ENCODE measurements around the gene MCM6.

MCM6 gene

DNA sequence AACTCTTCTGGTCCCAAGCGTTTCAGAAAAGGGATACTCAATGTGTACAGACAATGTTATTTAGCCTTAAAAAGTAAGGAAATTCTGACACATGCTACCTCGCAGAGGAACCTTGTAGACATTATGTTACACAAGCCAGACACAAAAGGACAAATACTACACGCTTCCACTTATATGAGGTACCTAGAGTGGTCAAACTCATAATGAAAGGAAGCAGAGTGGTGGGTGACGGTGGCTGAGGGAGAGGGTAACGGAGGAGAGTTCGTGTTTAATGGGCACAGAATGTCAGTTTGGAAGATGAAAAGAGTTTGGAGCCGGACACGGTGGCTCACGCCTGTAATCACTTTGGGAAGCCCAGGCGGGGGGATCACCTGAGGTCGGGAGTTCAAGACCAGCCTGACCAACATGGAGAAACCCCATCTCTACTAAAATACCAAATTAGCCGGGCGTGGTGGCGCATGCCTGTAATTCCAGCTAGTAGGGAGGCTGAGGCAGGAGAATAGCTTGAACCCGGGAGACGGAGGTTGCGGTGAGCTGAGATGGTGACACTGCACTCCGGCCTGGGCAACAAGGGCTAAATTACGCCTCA is 1.4 kb downstream of the MCM6 start:
- TF ChIP-seq ZNF8 (CRISPR knock-in tag; IDR thresholded peaks at IDR 0.05) (no peak), RARB (CRISPR knock-in tag; IDR thresholded peaks at IDR 0.05) (no peak), TCF4 (CRISPR knock-in tag; IDR thresholded peaks at IDR 0.05; ENCODE audit: borderline replicate concordance) (no peak), PPARA (CRISPR knock-in tag; IDR thresholded peaks at IDR 0.05; ENCODE audit: borderline replicate concordance) (no peak), ESRRG (CRISPR knock-in tag; IDR thresholded peaks at IDR 0.05) (no peak), ZFP30 (CRISPR knock-in tag; IDR thresholded peaks at IDR 0.05) (no peak), ZFP3 (CRISPR knock-in tag; IDR thresholded peaks at IDR 0.05) (no peak), CSDC2 (CRISPR knock-in tag; IDR thresholded peaks at IDR 0.05) (no peak), ISL1 (CRISPR knock-in tag; IDR thresholded peaks at IDR 0.05) (no peak), SNAI2 (CRISPR knock-in tag; IDR thresholded peaks at IDR 0.05) (no peak)
- TF ChIP-seq, protein P1, sequence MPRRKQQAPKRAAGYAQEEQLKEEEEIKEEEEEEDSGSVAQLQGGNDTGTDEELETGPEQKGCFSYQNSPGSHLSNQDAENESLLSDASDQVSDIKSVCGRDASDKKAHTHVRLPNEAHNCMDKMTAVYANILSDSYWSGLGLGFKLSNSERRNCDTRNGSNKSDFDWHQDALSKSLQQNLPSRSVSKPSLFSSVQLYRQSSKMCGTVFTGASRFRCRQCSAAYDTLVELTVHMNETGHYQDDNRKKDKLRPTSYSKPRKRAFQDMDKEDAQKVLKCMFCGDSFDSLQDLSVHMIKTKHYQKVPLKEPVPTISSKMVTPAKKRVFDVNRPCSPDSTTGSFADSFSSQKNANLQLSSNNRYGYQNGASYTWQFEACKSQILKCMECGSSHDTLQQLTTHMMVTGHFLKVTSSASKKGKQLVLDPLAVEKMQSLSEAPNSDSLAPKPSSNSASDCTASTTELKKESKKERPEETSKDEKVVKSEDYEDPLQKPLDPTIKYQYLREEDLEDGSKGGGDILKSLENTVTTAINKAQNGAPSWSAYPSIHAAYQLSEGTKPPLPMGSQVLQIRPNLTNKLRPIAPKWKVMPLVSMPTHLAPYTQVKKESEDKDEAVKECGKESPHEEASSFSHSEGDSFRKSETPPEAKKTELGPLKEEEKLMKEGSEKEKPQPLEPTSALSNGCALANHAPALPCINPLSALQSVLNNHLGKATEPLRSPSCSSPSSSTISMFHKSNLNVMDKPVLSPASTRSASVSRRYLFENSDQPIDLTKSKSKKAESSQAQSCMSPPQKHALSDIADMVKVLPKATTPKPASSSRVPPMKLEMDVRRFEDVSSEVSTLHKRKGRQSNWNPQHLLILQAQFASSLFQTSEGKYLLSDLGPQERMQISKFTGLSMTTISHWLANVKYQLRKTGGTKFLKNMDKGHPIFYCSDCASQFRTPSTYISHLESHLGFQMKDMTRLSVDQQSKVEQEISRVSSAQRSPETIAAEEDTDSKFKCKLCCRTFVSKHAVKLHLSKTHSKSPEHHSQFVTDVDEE (CRISPR knock-in tag; IDR thresholded peaks at IDR 0.05) = no peak
- TF ChIP-seq, protein P2, sequence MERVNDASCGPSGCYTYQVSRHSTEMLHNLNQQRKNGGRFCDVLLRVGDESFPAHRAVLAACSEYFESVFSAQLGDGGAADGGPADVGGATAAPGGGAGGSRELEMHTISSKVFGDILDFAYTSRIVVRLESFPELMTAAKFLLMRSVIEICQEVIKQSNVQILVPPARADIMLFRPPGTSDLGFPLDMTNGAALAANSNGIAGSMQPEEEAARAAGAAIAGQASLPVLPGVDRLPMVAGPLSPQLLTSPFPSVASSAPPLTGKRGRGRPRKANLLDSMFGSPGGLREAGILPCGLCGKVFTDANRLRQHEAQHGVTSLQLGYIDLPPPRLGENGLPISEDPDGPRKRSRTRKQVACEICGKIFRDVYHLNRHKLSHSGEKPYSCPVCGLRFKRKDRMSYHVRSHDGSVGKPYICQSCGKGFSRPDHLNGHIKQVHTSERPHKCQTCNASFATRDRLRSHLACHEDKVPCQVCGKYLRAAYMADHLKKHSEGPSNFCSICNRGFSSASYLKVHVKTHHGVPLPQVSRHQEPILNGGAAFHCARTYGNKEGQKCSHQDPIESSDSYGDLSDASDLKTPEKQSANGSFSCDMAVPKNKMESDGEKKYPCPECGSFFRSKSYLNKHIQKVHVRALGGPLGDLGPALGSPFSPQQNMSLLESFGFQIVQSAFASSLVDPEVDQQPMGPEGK (CRISPR knock-in tag; IDR thresholded peaks at IDR 0.05; ENCODE audit: borderline replicate concordance) = no peak

DNA sequence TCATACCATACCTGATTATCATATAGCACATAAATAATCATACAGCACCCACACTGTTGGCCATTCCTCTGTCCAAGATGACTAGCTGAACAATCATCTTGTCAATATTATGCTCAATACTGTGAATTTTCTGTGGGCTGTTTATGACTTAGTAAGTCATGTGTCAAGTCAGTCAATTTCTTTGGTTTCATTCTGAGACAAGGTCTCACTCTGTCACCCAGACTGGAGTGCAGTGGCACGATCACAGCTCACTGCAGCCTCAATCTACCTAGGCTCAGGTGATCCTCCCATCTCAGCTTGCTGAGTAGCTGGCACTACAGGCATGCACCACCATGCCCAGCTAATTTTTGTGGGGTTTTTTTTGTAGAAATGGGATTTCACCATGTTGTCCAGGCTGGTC is 5.7 kb downstream of the MCM6 start:
- no peak for ATAC-seq
- TF ChIP-seq, protein P3, sequence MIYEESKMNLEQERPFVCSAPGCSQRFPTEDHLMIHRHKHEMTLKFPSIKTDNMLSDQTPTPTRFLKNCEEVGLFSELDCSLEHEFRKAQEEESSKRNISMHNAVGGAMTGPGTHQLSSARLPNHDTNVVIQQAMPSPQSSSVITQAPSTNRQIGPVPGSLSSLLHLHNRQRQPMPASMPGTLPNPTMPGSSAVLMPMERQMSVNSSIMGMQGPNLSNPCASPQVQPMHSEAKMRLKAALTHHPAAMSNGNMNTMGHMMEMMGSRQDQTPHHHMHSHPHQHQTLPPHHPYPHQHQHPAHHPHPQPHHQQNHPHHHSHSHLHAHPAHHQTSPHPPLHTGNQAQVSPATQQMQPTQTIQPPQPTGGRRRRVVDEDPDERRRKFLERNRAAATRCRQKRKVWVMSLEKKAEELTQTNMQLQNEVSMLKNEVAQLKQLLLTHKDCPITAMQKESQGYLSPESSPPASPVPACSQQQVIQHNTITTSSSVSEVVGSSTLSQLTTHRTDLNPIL (CRISPR knock-in tag; IDR thresholded peaks at IDR 0.05; ENCODE audit: low read depth) = no peak
- TF ChIP-seq ZNF70 (CRISPR knock-in tag; IDR thresholded peaks at IDR 0.05) (no peak), TOX (CRISPR knock-in tag; IDR thresholded peaks at IDR 0.05; ENCODE audit: borderline replicate concordance) (no peak), ZNF8 (CRISPR knock-in tag; IDR thresholded peaks at IDR 0.05) (no peak), ARNTL (CRISPR knock-in tag; IDR thresholded peaks at IDR 0.05; ENCODE audit: borderline replicate concordance, low read depth) (no peak), ESRRG (CRISPR knock-in tag; IDR thresholded peaks at IDR 0.05) (no peak), CSDC2 (CRISPR knock-in tag; IDR thresholded peaks at IDR 0.05) (no peak), BACH2 (CRISPR knock-in tag; IDR thresholded peaks at IDR 0.05; ENCODE audit: borderline replicate concordance) (no peak), TCF4 (CRISPR knock-in tag; IDR thresholded peaks at IDR 0.05; ENCODE audit: borderline replicate concordance) (no peak), ZFP30 (CRISPR knock-in tag; IDR thresholded peaks at IDR 0.05) (no peak)

More for the DNA sequence above, 1.4 kb downstream of the MCM6 start:
- no peak for ATAC-seq

DNA sequence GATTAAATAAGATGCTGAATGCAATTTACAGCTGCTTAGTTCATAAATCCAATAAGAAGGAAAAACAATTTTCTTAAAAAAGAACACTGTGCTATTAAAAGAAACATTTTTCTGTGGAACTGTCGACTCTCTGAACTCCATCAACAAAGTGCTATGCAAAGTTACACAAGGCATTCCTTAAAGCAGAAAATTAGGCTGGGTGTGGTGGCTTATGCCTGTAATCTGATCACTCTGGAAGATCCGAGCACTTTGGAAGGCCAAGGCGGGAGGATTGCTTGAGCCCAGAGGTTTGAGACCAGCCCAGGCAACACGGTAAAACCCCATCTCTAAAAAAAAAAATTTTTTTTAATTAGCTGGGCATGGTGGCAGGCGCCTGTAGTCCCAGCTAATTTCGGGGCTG is 13.0 kb downstream of the MCM6 start:
- TF ChIP-seq ESRRG (CRISPR knock-in tag; IDR thresholded peaks at IDR 0.05) = no peak
- TF ChIP-seq TOX (CRISPR knock-in tag; IDR thresholded peaks at IDR 0.05; ENCODE audit: borderline replicate concordance) = no peak
- TF ChIP-seq RARB (CRISPR knock-in tag; IDR thresholded peaks at IDR 0.05) = no peak
- TF ChIP-seq ISL1 (CRISPR knock-in tag; IDR thresholded peaks at IDR 0.05) = no peak
- no peak for TF ChIP-seq GLIS3 (CRISPR knock-in tag; IDR thresholded peaks at IDR 0.05)
- ATAC-seq = no peak

DNA sequence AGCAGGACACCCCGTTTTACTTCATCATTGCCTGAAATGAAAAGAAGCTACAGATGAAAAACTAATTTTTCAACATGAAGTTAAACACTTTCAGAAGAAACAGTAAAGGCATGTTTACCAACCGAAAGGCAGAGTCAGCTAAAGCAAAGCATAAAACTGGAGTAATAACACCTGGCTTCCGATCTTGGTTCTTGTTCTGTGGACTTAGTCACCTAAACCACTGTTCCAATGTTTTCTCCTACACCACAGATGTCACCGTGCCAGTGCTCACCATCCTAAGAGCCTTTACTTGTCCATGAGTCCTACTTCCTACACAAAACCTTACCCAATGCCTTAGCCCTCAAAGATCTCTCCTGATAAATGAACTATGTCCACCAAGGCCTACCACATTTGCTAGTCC is 13.5 kb downstream of the MCM6 start:
- ATAC-seq = no peak
- TF ChIP-seq ISL1 (CRISPR knock-in tag; IDR thresholded peaks at IDR 0.05) (no peak), ZC3H10 (CRISPR knock-in tag; IDR thresholded peaks at IDR 0.05) (no peak), ZNF70 (CRISPR knock-in tag; IDR thresholded peaks at IDR 0.05) (no peak), CSDC2 (CRISPR knock-in tag; IDR thresholded peaks at IDR 0.05) (no peak), ARNTL (CRISPR knock-in tag; IDR thresholded peaks at IDR 0.05; ENCODE audit: borderline replicate concordance, low read depth) (no peak), ZNF8 (CRISPR knock-in tag; IDR thresholded peaks at IDR 0.05) (no peak), BACH2 (CRISPR knock-in tag; IDR thresholded peaks at IDR 0.05; ENCODE audit: borderline replicate concordance) (no peak), PPARA (CRISPR knock-in tag; IDR thresholded peaks at IDR 0.05; ENCODE audit: borderline replicate concordance) (no peak), OSR1 (CRISPR knock-in tag; IDR thresholded peaks at IDR 0.05) (no peak), ZFP30 (CRISPR knock-in tag; IDR thresholded peaks at IDR 0.05) (no peak)
- TF ChIP-seq, protein P2 (CRISPR knock-in tag; IDR thresholded peaks at IDR 0.05; ENCODE audit: borderline replicate concordance) = no peak
- TF ChIP-seq, protein P3 (CRISPR knock-in tag; IDR thresholded peaks at IDR 0.05; ENCODE audit: low read depth) = no peak
- TF ChIP-seq, protein P4, sequence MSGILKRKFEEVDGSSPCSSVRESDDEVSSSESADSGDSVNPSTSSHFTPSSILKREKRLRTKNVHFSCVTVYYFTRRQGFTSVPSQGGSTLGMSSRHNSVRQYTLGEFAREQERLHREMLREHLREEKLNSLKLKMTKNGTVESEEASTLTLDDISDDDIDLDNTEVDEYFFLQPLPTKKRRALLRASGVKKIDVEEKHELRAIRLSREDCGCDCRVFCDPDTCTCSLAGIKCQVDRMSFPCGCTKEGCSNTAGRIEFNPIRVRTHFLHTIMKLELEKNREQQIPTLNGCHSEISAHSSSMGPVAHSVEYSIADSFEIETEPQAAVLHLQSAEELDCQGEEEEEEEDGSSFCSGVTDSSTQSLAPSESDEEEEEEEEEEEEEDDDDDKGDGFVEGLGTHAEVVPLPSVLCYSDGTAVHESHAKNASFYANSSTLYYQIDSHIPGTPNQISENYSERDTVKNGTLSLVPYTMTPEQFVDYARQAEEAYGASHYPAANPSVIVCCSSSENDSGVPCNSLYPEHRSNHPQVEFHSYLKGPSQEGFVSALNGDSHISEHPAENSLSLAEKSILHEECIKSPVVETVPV (CRISPR knock-in tag; IDR thresholded peaks at IDR 0.05) = no peak
